GM23248 (cell line): ENCODE measurements around the gene RMI1. TPM values are rescaled to one million over a fixed set of nuclear protein-coding genes. Genes with fewer than 3 reads are reported as not detected.
A peak's percentile ranks its signal among the peaks of the same experiment; 100 is the strongest.

Experiments used
- DNase-seq: peaks from one replicate; pipeline ENCODE4 v3.0.0-alpha.2; 2015
- H2AFZ ChIP-seq: fragments of 200-600 bp; sonication (generic); 2 replicates; pipeline ENCODE4 v1.6.1; 2016; ENCODE audit warnings: antibody characterized with exemption
- H3F3A ChIP-seq: fragments of 200-600 bp; sonication (generic); 2 replicates; pipeline ENCODE4 v1.6.1; 2016; ENCODE audit warnings: mild to moderate bottlenecking, antibody characterized with exemption, mixed run types; ENCODE audit not compliant: insufficient read depth
- H3K27ac ChIP-seq: fragments of 200-600 bp; sonication (generic); 2 replicates; pipeline ENCODE4 v1.5.1; 2016; ENCODE audit warnings: mild to moderate bottlenecking
- H3K27me3 ChIP-seq: fragments of 200-600 bp; sonication (generic); replicated peaks from 2 replicates; pipeline ENCODE4 v1.6.1; 2016; ENCODE audit warnings: mild to moderate bottlenecking; ENCODE audit not compliant: insufficient read depth
- H3K36me3 ChIP-seq: fragments of 200-600 bp; sonication (generic); 2 replicates; pipeline ENCODE4 v1.6.1; 2016; ENCODE audit warnings: low read depth, mild to moderate bottlenecking
- H3K4me1 ChIP-seq: fragments of 200-600 bp; sonication (generic); 2 replicates; pipeline ENCODE4 v1.6.1; 2016; ENCODE audit warnings: mild to moderate bottlenecking; ENCODE audit not compliant: insufficient read depth
- H3K4me2 ChIP-seq: fragments of 200-600 bp; sonication (generic); one replicate; pipeline ENCODE4 v1.6.1; 2016; ENCODE audit warnings: mild to moderate bottlenecking; ENCODE audit not compliant: unreplicated experiment
- H3K4me3 ChIP-seq: fragments of 200-600 bp; sonication (generic); 2 replicates; pipeline ENCODE4 v1.5.1; 2016; ENCODE audit warnings: mild to moderate bottlenecking
- H3K79me2 ChIP-seq: fragments of 200-600 bp; sonication (generic); 2 replicates; pipeline ENCODE4 v1.6.1; 2016; ENCODE audit warnings: mild to moderate bottlenecking; ENCODE audit not compliant: insufficient read depth
- H3K9ac ChIP-seq: fragments of 200-600 bp; sonication (generic); 2 replicates; pipeline ENCODE4 v1.6.1; 2016; ENCODE audit warnings: mild to moderate bottlenecking
- H3K9me2 ChIP-seq: fragments of 200-600 bp; sonication (generic); 2 replicates; pipeline ENCODE4 v1.6.1; 2016; ENCODE audit warnings: mixed run types, mild to moderate bottlenecking, moderate library complexity; ENCODE audit not compliant: insufficient read depth
- H3K9me3 ChIP-seq: fragments of 200-600 bp; sonication (generic); one replicate; pipeline ENCODE4 v1.6.1; 2017; ENCODE audit warnings: low read depth
- H4K20me1 ChIP-seq: fragments of 200-600 bp; sonication (generic); 2 replicates; pipeline ENCODE4 v1.6.0; 2016; ENCODE audit not compliant: insufficient read depth
- EZH2 ChIP-seq: fragments of 200-600 bp; sonication (generic); IDR thresholded peaks from 2 replicates; pipeline ENCODE4 v1.6.1; 2018; ENCODE audit warnings: antibody characterized with exemption, mild to moderate bottlenecking; ENCODE audit not compliant: insufficient read depth, poor library complexity, severe bottlenecking
- EZH2phosphoT487 ChIP-seq: fragments of 200-600 bp; sonication (generic); IDR thresholded peaks from 2 replicates; pipeline ENCODE4 v1.6.1; 2018; ENCODE audit warnings: antibody characterized with exemption, moderate library complexity, mild to moderate bottlenecking, low read depth; ENCODE audit not compliant: insufficient read depth
- WGBS, 2 experiments: methylation state at CpG; one replicate each; pipeline ENCODE4 v1.1.6; 2015 to 2017; ENCODE audit warnings: low lambda C conversion rate in 2 of 2, low coverage in 1 of 2; ENCODE audit errors: missing lambda C conversion rate in 2 of 2; 5-methylcytosine and 5-hydroxymethylcytosine counted together
- in situ Hi-C: fragments of 300-500 bp; cut with MboI; formaldehyde crosslinking; loops from 2 replicates; pipeline ENCODE4 v1.15.0; 2020
- polyA plus RNA-seq: library from polyadenylated mRNA; unstranded; fragments of >200 nt; fragmentation: Nextera tagmentation; extraction: Ambion mirVana; gene quantifications from 2 replicates; pipeline ENCODE4 v1.2.1, GENCODE V29; 2016
- total RNA-seq: library from RNA; depleted of rRNA; stranded (reverse); fragments of >200 nt; shearing (Covaris generic); gene quantifications from 2 replicates; pipeline ENCODE4 v1.2.3, GENCODE V29; 2014

RMI1 gene
- total and polyA plus RNA-seq, 2 experiments from 2014 or later = 5.7 to 9.0 TPM

- Histone ChIP-seq H3K27me3 (no peaks in the 10 kb centered on the region), H2AFZ (no peak overlapping the region), H3K27ac (no peak overlapping the region), H3K9me2 (no peaks in the 10 kb centered on the region), H3K36me3 (peaks cover 4% of the 10 kb centered on the region; the same call in 1 of the 2 replicates), H3K4me3 (no peak overlapping the region), H3K4me1 (peaks cover 15% of the 10 kb centered on the region), H3K4me2 (no peak overlapping the region), H3K79me2 (no peaks in the 10 kb centered on the region), H3F3A (no peaks in the 10 kb centered on the region), H3K9me3 (no peaks in the 10 kb centered on the region), H4K20me1 (no peaks in the 10 kb centered on the region), H3K9ac (no peak overlapping the region)
- no peak for DNase-seq
- in situ Hi-C loops = no loop called here
- TF ChIP-seq EZH2phosphoT487 (no peak), EZH2 (no peak)
- 95 to 96% methylated on average over 3 of the region's 3 CpGs for WGBS, 2 experiments
Measured at GRCh38 chr9:84003246-84003645, 22.6 kb downstream of the RMI1 start.

DNA sequence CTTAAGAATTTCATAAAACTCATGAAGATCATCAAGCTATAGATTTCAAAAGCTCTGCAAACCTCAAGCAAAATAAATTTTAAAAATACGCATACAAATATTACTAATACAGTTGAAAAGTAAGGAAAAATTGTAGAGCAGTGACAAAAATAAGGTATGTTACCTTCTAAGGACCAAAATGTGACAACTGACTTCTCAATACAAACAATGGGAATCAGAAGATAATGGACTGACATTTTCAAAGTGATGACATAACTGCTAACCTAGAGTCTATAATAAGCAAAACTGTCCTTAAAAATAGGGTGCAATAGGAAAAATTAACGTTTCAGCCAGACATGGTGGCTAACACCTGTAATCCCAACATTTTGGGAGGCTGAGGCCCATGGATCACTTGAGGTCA is 27.1 kb downstream of the RMI1 start:
- in situ Hi-C loops = no loop called here
- Histone ChIP-seq H3K9me2 (no peaks in the 10 kb centered on the region), H2AFZ (no peak overlapping the region), H3K27me3 (no peaks in the 10 kb centered on the region), H3K4me3 (no peak overlapping the region), H3K79me2 (no peaks in the 10 kb centered on the region), H3K4me1 (no peaks in the 10 kb centered on the region), H3K4me2 (no peak overlapping the region), H3K36me3 (0 out of 2 replicates have a peak, but pooled peaks cover 4% of the 10 kb centered on the region), H3K9me3 (no peaks in the 10 kb centered on the region), H3K9ac (no peak overlapping the region), H3K27ac (no peak overlapping the region), H4K20me1 (no peaks in the 10 kb centered on the region), H3F3A (no peaks in the 10 kb centered on the region)
- TF ChIP-seq EZH2phosphoT487 (no peak), EZH2 (no peak)
- 75 to 85% methylated on average over 2 of the region's 2 CpGs for WGBS, 2 experiments
- no peak for DNase-seq

GRCh38 chr9:84024041-84024575 is 43.5 kb downstream of the RMI1 start:
- Histone ChIP-seq H3K79me2 (no peaks in the 10 kb centered on the region), H3K36me3 (no peaks in the 10 kb centered on the region), H3K27me3 (no peaks in the 10 kb centered on the region), H2AFZ (no peak overlapping the region), H3K9me3 (no peaks in the 10 kb centered on the region), H3K9me2 (no peaks in the 10 kb centered on the region), H3K4me1 (no peaks in the 10 kb centered on the region), H3K27ac (no peak overlapping the region), H3K4me3 (no peak overlapping the region), H3K4me2 (no peak overlapping the region), H3K9ac (no peak overlapping the region), H3F3A (no peaks in the 10 kb centered on the region), H4K20me1 (no peaks in the 10 kb centered on the region)
- no peak for TF ChIP-seq EZH2
- TF ChIP-seq EZH2phosphoT487 = no peak
- DNase-seq = peak; percentile 22
- in situ Hi-C loops = no loop called here
- WGBS, 2 experiments = 28 to 38% methylated on average over 4 of the region's 4 CpGs

- H3K79me2 ChIP-seq = no peaks in the 10 kb centered on the region
- H3K4me1 ChIP-seq = no peaks in the 10 kb centered on the region
- no peaks in the 10 kb centered on the region for H3K9me3 ChIP-seq
- DNase-seq = peak; percentile 45
- 57 to 58% methylated on average over 4 of the region's 4 CpGs for WGBS, 2 experiments
- no peak overlapping the region for H3K4me2 ChIP-seq
- H3K27me3 ChIP-seq = no peaks in the 10 kb centered on the region; the same call in 1 of the 2 replicates
- H3K4me3 ChIP-seq = no peak overlapping the region
- H3F3A ChIP-seq = no peaks in the 10 kb centered on the region
- no peaks in the 10 kb centered on the region for H3K36me3 ChIP-seq
- no peak overlapping the region for H2AFZ ChIP-seq
- TF ChIP-seq EZH2phosphoT487 = no peak
- no peak for TF ChIP-seq EZH2
- in situ Hi-C loops = no loop called here
- no peak overlapping the region for H3K27ac ChIP-seq
- no peaks in the 10 kb centered on the region for H4K20me1 ChIP-seq
- no peak overlapping the region for H3K9ac ChIP-seq
- no peaks in the 10 kb centered on the region for H3K9me2 ChIP-seq
Measured at GRCh38 chr9:84027201-84027600, 46.6 kb downstream of the RMI1 start.
